GM19193 (cell line): ENCODE results near the gene WDR70.

Experiments
- POLR2A ChIP-seq: IDR thresholded peaks from 4 replicates; pipeline ENCODE4 v1.6.1; 2011; ENCODE audit not compliant: insufficient read depth, insufficient read length; ENCODE audit errors: extremely low read depth

WDR70 gene

DNA sequence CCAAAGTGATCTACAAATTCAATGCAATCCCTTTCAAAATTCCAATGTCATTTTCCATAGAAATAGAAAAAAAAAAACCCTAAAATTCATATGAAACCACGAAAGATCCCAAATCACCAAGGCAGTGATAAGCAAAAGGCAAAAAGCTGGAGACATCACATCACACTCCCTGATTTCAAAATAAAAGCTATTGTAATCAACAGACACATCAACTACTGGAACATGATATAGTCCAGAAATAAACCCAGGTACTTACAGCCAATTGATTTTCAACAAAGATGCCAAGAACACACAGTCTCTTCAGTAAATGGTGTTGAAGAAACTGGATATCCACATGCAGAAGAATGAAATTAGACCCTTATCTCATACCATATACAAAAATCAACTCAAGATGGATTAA lies 224.0 kb downstream of the WDR70 start:
- no peak for TF ChIP-seq POLR2A

DNA sequence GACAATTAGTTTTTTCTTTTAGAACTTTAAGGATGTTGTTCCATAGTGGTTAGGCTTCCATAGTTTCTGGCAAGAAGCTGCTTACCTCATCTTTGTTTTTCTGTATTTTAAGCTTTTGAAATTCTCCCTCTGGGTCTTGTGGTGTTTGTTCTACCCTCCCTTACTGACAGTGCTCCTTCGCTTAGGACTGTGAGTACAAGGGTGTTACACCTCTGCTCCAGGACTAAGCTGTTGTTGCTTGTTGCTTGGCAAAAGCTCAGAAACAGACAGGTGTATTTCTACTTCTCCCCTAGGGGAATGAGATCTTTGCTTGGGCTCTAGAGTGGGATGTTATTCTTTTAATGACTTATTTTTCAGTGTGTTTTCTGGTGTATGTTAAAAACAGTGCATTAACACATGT lies 225.2 kb downstream of the WDR70 start:
- TF ChIP-seq POLR2A: no peak

DNA sequence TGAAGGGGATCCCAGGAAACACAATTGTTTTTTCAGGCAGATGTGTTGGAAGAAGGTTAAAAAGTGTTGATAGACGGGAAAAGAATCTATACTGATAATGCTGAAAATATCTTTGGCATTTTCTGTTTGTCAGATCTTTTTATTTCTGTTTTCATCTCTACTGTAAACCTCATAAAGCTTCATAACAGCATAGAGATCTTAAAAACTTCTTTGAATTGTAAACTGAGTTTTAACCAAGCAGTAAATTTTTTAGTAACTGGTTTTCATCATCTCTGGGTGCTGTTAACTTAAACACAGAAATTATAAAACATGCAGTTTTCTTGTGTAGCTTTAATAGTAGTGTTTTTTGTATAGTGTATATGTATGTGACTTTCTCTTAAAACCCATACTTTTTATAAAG lies 227.0 kb downstream of the WDR70 start:
- TF ChIP-seq POLR2A: no peak

DNA sequence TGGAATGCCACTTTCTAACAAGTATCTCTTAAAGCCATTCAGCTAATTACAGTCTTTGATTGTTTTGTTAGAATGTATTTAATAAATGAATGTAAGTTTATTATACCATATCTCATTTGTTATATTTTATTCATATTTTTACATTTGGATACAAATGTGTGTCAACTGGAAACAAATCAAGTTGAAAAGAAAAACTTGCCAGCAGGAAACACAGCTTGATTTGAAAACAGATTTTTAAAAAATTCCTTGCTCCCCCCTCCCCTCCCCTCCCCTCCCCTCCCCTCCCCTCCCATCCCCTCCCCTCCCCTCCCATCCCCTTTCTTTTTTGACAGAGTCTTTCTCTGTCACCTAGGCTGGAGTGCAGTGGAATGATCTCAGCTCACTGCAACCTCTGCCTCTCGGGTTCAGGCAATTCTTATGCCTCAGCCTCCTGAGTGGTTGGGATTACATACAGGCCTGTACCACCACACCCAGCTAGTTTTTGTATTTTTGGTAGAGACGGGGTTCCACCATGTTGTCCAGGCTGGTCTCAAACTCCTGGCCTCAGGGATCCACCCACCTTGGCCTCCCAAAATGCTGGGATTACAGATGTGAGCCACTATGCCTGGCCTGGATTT lies 227.6 kb downstream of the WDR70 start:
- TF ChIP-seq POLR2A: no peak

DNA sequence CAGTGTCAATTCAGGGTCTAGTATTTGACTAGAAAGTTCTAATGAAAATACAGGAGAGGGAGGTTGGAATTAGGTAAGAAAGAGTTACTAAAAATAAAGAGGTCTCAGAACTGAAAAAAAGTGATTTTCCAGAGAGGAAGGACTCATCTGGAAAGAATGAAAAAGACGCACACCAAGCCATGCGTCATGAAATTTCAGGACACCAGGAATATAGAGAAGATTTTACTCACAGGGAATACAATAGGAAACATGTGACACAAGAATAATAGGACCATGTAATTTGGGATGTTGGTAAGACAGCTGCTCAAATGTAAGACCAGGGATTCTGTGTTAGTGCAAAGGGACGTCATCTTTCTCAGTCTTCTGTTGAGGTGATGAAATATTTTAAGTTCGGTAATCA lies 236.1 kb downstream of the WDR70 start:
- TF ChIP-seq POLR2A: no peak

DNA sequence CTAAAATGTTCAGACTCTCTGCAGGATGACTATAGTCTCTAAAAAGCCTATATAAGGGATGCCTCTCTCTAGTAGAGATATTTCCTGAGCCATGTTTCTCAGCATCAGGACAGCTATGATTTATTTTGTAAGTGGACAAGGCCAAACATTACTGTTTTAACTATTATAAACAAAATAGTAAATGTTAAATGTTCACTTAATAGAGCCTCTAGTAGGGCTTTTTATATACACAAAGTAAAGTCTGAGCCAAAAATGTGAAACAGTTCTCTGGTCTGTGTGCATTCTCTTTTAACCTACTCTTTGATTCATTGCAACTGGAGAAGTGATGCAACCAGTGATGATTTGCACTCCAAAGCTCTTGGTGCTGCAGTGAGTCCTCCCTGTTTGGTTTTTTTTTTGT lies 240.2 kb downstream of the WDR70 start:
- no peak for TF ChIP-seq POLR2A

DNA sequence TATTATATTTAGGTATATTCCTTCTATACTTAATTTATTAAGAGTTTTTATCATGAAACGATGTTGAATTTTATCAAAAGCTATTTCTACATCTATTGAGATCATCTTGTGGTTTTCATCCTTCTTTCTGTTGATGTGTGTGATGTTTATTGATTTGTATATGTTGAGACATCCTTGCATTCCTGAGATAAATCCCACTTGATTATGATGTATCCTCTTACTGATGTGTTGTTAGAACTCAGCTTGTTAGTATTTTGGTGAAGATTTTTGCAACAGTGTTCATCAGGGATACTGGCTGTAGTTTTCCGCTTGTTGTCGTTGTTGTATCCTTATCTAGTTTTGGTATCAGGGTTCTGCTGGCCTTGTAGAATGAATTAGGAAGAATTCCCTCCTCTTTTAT lies 247.1 kb downstream of the WDR70 start:
- TF ChIP-seq POLR2A: no peak

DNA sequence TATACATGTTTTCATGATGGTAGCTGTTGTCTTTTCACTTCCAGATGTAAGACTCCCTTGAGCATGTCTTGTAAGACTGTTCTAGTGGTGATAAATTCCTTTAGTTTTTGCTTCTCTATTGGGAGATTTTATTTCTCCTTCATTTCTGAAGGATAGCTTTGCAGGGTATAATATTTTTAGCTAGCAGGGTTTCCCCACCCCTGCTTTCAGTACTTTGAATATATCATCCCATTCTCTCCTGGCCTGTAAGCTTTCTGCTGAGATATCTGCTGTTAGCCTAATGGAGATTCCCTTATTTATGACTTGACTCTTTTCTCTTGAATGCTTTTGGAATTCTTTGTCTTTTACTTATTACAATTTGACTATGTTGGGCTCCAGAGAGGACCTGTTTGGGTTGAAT lies 249.8 kb downstream of the WDR70 start:
- no peak for TF ChIP-seq POLR2A

DNA sequence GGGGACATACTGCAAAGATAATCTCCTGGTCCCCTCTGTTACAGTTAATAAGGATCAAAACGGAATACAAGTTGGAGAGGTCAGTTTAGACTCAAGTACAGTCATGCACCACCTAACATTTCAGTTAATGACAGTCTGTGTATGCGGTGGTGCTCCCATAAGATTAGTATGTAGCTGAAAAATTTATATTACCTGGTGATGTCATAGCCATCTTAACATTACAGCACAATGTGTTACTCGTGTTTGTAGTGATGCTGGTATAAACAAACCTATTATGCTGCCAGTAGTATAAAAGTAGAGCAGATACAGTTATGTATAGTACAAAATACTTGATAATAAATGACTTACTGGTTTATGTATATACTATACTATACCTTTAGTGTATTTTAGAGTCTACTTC lies 252.8 kb downstream of the WDR70 start:
- TF ChIP-seq POLR2A: no peak

DNA sequence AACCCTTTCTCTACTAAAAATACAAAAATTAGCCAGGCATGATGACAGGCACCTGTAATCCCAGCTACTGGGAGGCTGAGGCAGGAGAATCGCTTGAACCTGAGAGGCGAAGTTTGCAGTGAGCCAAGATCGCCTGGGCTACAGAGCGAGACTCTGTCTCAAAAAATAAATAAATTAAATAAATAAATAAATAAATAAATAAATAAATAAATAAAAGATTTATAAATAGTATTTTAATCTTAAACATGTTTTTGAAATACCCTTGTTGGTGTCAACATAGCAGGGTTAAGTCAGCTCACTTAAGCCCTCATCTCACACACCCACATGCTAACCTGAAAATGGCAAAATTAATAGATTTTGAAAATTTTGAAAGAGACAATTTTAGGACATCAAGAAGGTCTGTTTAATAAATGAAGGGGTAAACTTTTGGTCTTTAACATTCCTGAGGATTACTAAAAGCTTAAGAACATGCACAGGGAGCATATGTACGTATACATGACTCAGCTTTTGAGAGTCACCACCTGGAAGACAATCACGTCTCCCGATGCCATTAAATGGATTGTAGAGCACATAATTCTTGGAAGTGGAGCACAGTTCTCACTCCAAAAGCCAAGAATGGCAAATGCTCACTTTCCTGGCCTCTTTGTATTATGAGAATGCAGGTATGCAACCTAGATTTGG lies 258.2 kb downstream of the WDR70 start:
- no peak for TF ChIP-seq POLR2A

DNA sequence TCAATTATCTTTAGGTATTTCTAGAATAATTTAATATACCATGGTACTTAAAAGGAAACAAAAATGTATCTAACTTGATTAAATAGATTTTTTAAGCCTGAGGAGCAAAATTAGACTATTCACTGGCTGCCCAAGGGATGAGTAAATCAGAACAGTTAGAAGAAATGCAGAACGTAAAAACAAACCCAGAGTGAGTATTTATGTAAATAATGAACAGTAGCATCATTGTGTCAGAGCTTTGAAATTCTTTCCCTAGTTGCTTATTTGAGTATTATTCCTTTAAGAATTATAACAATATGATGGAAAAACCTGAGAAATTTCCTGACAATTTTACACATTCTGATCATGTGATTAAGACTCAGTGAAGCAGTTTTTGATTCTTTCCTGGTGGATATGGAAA lies 259.8 kb downstream of the WDR70 start:
- TF ChIP-seq POLR2A: no peak

DNA sequence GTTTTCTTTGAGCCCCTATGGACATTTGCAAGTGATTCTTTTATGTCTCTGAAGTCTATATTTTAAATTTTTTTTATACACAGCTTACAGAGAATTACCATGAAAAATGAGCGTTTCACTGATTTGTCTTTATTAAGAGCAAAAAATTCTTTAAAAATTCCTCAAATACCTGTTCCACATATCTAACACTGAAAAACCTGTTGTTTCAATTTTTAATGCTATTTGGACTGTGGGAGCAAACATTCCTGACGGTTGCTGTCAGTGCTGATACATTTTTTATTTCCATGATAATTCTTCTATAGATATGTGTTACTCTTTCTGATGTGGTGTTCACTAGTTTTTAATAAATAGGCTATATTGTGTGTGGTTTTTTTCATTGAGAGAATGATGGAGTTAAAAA lies 261.0 kb downstream of the WDR70 start:
- no peak for TF ChIP-seq POLR2A

DNA sequence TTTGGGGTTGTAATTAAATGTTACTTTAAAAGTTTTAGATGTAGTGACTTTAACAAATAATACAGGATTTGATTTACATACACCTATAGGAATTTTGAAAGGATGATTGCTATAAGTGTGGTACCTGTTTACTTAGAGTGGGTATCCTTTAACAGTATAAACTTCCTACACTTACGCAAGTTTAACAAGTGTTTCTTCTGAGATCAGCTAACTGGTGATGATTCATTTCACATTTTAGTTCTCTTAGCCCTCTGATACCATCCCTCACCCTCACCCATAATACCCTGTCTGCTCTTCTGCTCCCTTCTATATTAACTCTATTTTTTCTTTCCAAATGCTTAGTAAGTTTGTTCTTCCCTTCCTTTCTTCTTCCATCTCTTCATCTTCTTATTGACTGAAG lies 262.8 kb downstream of the WDR70 start:
- TF ChIP-seq POLR2A: no peak

DNA sequence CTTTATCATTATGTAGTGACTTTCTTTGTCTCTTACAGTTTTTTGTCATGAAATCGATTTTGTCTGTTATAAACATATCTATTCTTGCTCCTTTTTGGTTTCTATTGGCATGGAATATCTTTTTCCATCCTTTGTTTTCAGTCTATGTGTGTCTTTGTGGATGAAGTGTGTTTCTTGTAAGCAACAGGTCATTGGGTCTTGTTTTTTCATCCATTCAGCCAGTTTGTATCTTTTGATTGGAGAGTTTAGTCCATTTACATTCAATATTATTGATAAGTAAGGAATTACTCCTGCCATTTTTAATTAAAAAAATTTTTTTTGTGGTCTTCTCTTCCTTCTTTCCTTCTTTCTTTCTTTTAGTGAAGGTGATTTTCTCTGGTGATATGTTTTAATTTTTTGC lies 266.6 kb downstream of the WDR70 start:
- TF ChIP-seq POLR2A: no peak

DNA sequence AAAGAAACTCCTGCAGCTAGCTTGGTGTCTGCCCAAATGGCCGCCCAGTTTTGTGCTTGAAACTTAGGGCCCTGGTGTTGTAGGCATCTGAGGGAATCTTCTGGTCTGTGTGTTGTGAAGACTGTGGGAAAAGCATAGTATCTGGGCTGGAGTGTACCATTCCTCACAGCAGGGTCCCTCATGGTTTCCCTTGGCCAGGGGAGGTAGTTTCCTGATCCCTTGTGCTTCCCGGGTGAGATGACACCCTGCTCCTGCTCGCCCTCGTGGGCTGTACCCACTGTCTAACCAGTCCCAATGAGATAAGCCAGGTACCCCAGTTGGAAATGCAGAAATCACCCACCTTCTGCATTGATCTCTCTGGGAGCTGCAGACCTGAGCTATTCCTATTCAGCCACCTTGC lies 277.9 kb downstream of the WDR70 start:
- TF ChIP-seq POLR2A: no peak

DNA sequence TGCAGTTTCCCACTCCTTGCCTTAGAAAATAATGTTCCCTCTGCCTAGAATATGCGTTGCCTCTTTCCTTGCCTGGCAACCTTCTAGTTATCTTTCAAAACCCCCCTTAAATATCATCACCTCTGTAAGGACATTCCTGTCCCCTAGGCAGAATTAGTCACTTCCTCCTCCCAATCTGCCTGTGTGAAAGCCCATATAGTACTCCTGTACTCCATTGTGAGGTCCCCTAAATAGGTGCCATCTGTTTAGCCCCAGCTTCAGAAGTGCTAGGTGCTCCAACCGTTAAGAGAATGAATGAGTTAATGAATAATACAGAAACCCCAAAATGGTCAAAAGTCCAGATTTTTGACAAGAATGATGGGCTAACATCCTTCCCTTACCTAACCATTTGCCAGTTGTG lies 279.3 kb downstream of the WDR70 start:
- no peak for TF ChIP-seq POLR2A

DNA sequence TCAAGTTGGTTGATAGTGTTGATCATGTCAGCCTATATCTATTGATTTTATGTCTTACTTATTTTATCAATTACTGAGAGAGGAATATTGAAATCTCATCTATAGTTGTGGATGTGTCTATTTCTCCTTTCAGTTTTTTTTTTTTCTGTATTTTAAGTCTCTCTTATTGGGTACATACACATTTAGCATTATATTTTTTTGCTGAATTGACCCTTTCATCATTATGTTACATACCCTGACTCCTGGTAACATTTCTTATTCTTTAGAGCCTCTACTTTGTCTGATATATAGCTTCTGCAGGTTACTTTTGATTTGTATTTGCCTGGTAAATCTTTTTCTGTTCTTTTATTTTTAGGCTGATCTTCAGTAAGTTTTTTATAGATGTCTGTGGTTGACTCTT lies 281.2 kb downstream of the WDR70 start:
- TF ChIP-seq POLR2A: no peak
